BJ (cell line): ENCODE measurements around the gene NUBP1. TPM values are rescaled to one million over a fixed set of nuclear protein-coding genes. Genes with fewer than 3 reads are reported as not detected.

Source experiments
- CTCF ChIA-PET: fragments of 350-600 bp; formaldehyde crosslinking; extraction: SDS; loops from one replicate; lab custom pipeline; 2021; ENCODE audit warnings: antibody characterized with exemption, inconsistent platforms; lab: Yijun Ruan, JAX
- POLR2A ChIA-PET: fragments of 300-600 bp; sonication (Branson Sonifier 250); formaldehyde crosslinking; extraction: SDS; loops from one replicate; lab custom pipeline; 2021; ENCODE audit warnings: antibody characterized with exemption; lab: Charles Lee
- DNase-seq: peaks from one replicate; pipeline ENCODE4 v3.0.0-alpha.2; 2011; ENCODE audit warnings: low read depth
- H3K27me3 ChIP-seq: 2 replicates; pipeline ENCODE4 v1.6.0; 2011; ENCODE audit warnings: low read length; ENCODE audit not compliant: control insufficient read depth, insufficient read depth
- H3K36me3 ChIP-seq: 2 replicates; pipeline ENCODE4 v1.5.1; 2011; ENCODE audit warnings: low read length; ENCODE audit not compliant: control insufficient read depth, insufficient read depth
- H3K4me3 ChIP-seq: 2 replicates; pipeline ENCODE4 v1.5.1; 2011; ENCODE audit warnings: low read depth, mild to moderate bottlenecking, control low read depth, low read length
- polyA plus RNA-seq: library from polyadenylated mRNA; depleted of rRNA; stranded (reverse); fragments of >200 nt; gene quantifications from 2 replicates; pipeline ENCODE4 v1.2.3, GENCODE V29; 2011
- TF ChIP-seq, protein P1 (sequence below): IDR thresholded peaks from 2 replicates; pipeline ENCODE4 v1.5.1; 2011; ENCODE audit warnings: low read depth, mild to moderate bottlenecking, control low read depth, inconsistent platforms, low read length, moderate library complexity; ENCODE audit not compliant: insufficient read depth

Gene NUBP1
- polyA plus RNA-seq, 1 experiment = 35.8 TPM

DNA sequence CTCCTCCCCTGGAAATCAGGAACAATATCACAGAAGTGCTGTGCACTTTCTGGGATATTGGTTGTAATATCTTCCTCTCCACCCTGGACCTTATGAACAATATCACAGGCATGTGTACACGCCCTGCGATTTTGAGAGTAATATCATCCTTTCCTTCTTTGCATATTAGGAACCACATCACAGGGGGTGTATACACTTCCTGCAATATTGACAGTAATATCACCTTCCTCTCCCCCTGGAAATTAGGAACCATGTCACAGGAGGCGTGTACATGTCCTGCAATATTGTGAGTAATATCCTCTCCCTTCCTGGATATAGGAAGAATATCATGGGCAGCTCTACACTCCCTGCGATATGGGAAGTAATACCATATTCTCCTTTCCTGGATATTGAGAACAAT, 34.7 kb upstream of the NUBP1 start:
- TF ChIP-seq, protein P1, sequence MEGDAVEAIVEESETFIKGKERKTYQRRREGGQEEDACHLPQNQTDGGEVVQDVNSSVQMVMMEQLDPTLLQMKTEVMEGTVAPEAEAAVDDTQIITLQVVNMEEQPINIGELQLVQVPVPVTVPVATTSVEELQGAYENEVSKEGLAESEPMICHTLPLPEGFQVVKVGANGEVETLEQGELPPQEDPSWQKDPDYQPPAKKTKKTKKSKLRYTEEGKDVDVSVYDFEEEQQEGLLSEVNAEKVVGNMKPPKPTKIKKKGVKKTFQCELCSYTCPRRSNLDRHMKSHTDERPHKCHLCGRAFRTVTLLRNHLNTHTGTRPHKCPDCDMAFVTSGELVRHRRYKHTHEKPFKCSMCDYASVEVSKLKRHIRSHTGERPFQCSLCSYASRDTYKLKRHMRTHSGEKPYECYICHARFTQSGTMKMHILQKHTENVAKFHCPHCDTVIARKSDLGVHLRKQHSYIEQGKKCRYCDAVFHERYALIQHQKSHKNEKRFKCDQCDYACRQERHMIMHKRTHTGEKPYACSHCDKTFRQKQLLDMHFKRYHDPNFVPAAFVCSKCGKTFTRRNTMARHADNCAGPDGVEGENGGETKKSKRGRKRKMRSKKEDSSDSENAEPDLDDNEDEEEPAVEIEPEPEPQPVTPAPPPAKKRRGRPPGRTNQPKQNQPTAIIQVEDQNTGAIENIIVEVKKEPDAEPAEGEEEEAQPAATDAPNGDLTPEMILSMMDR = no peak
- ChIA-PET CTCF (no interaction called here), POLR2A (no interaction called here)
- no peak for DNase-seq
- no peak overlapping the region for H3K4me3 ChIP-seq
- no peaks in the 10 kb centered on the region for H3K36me3 ChIP-seq
- H3K27me3 ChIP-seq = no peaks in the 10 kb centered on the region

- TF ChIP-seq, protein P1 = no peak
- H3K27me3 ChIP-seq = 0 out of 2 replicates have a peak, but pooled peaks cover 3% of the 10 kb centered on the region
- DNase-seq = no peak
- CTCF ChIA-PET = interaction anchor here (0.7 to 1.6 kb wide), 3 partner anchors 9 to 471 kb away, joined by 3 to 5 read pairs (median 5); no protein-coding TSS in a partner anchor
- POLR2A ChIA-PET = no interaction called here
- H3K36me3 ChIP-seq = no peaks in the 10 kb centered on the region; the same call in 1 of the 2 replicates
- no peak overlapping the region for H3K4me3 ChIP-seq
Measured at GRCh38 chr16:10728003-10728887, 15.4 kb upstream of the NUBP1 start.

- CTCF ChIA-PET = interaction anchor here (0.6 to 1.6 kb wide), 2 partner anchors 11 to 215 kb away, joined by 3 to 5 read pairs; no protein-coding TSS in a partner anchor
- POLR2A ChIA-PET = no interaction called here
- H3K4me3 ChIP-seq = no peak overlapping the region
Measured at GRCh38 chr16:10729104-10730048, 14.3 kb upstream of the NUBP1 start.

GRCh38 chr16:10731790-10732189, 11.9 kb upstream of the NUBP1 start:
- CTCF ChIA-PET = interaction anchor here (0.7 to 2.1 kb wide), 7 partner anchors 13 to 222 kb away, joined by 3 to 12 read pairs (median 4); no protein-coding TSS in a partner anchor
- no peak overlapping the region for H3K4me3 ChIP-seq
- POLR2A ChIA-PET = no interaction called here
- H3K36me3 ChIP-seq = no peaks in the 10 kb centered on the region; the same call in 1 of the 2 replicates
- 0 out of 2 replicates have a peak, but pooled peaks cover 3% of the 10 kb centered on the region for H3K27me3 ChIP-seq
- TF ChIP-seq, protein P1 = no peak
- no peak for DNase-seq

More at GRCh38 chr16:10729104-10730048, 14.3 kb upstream of the NUBP1 start:
- 0 out of 2 replicates have a peak, but pooled peaks cover 3% of the 10 kb centered on the region for H3K27me3 ChIP-seq
- DNase-seq = no peak
- TF ChIP-seq, protein P1 = no peak
- H3K36me3 ChIP-seq = no peaks in the 10 kb centered on the region; the same call in 1 of the 2 replicates
